Measurements from ENCODE around the gene FRMPD4.
"Not testable (repeated sequence)": the region's sequence is repeated elsewhere in the genome, so short reads cannot be mapped to it uniquely, and the experiment has no call there.

FRMPD4 gene

DNA sequence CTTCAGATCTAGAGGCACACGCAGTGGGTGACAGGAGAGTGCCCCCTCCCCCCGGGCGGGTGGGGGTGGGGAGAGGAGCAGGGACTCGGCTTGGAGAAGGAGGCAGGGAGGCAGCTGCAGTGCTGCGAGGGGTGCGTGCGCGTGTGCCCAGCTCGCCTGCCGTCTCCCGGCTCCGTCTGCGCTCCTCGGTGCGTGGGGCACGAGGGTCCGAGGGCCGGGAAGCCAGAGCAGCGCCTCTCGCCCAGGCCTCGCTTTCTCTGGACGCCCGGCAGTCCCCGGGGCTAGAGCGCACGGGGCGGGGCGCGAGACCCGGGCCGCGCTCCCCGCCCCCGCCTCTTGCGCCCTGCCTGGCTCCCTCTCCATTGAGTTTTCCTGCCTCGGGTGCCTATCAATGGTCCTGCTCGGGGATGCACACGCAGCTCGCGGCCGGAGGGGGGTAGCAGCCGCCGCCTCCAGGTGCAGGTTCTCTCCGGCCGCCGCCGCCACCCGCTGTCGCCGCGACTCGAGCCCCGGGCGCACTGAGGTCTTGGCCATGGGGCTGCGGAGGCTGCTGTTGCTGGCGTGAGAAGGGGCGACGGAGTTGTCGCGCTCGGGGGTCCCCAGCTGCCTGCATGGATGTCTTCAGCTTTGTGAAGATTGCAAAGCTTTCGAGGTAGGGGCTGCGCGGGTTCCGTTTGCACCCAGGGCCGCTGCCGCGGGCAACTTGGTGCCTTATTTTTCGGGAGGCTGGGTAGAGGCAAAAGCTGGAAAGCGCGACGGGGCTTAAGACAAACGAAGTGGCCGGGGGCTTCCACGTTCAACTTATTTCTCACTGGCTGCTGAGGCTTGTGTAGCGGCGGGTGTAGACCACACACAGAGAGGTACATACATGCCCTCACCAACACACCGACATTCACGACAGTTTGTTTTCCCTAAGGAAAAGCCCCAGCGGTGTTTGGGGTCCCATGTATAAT lies at the start of gene FRMPD4:
TSS of gene FRMPD4 (plus strand) at position 113 of the 953 bp plus-strand sequence. CDS start at position 612, 499 bp downstream.
- DNase-seq: peak; percentile 57

DNA sequence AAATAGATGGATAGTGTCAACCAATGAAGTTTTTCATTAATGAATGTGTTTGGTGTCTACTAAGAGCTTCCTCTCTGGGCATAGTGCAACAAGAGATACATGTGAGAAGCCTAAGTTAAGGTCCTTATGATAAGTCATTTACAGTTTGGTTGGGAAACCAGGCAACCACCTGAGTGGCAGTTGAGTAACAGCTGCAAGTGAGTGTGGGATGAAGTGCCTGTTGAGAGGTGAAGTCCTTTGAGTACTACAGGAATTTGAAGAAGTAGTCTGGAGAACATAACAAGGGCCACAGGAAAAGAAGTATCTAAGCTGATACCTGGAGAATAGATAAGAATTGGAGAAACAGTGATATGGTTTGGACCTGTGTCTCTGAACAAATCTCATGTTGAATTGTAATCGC lies 48.5 kb upstream of the FRMPD4 start:
- no peak for DNase-seq

DNA sequence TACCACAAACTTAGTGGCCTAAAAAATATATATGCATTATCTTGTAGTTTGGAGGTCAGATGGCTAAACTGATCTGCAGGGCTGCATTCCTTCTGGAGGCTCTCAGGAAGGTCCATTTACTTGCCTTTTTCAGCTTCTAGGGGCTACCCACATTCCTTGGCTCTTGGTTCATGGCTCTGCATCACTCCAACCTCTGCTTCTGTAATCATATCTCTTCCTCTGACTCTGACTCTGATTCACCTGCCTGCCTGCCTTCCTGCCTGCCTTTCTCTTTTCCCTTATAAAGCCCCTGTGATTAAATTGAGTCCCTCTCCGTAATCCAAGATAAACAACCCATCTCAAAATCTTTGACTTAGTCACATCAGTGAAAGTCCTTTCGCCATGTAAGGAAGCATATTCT lies 25.0 kb upstream of the FRMPD4 start:
- DNase-seq: no peak

DNA sequence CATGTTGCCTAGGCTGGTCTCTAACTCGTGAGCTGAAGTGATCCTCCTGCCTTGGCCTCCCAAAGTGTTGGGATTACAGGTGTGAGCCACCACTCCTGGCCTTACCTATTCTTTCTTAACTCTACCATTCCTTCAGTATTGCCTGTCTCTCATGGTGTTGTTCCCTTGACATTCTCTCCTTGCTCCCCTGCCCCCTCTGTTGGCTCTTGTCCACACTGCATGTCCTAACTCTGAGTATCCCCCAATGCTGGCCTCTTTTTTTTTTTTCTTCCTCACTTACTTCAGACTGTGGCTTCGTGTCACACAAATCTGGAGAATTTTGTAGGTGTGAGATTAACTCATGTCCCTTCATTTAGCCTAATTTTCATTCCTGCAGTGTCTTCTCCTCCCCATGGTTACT lies 22.9 kb upstream of the FRMPD4 start:
- DNase-seq: no peak

DNA sequence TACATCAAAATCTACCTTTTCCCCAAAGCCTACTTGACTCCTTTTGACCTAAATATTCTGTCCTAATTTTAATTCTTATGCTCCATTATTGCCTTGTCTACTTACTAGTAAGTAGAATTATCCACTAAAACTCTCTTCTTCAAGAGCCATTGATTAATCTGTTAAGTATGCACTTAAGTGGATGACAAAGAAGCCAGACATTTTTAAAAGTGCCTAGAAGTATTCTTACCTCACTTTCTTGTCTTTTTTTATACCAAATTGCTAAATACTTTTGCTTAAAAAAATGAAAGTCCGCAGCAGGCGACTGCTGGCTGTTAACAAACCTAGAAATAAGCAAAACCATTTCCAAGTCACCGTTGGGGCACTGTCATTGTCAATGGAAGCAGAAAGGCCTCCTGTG lies 20.1 kb upstream of the FRMPD4 start:
- DNase-seq: no peak

DNA sequence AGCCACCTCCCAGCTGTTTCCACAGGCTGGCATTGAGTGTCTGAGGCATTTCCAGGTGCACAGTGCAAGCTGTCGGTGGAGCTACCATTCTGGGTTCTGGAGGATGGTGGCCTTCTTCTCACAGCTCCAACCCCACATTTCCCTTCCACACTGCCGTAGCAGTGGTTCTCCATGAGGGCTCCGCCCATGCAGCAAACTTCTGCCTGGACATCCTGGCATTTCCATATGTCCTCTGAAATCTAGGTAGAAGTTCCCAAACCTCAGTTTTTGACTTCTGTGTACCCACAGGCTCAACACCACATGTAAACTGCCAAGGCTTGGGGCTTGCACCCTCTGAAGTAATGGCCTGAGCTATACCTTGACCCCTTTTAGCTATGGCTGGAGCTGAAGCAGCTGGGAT lies 10.3 kb upstream of the FRMPD4 start:
- DNase-seq: no peak

DNA sequence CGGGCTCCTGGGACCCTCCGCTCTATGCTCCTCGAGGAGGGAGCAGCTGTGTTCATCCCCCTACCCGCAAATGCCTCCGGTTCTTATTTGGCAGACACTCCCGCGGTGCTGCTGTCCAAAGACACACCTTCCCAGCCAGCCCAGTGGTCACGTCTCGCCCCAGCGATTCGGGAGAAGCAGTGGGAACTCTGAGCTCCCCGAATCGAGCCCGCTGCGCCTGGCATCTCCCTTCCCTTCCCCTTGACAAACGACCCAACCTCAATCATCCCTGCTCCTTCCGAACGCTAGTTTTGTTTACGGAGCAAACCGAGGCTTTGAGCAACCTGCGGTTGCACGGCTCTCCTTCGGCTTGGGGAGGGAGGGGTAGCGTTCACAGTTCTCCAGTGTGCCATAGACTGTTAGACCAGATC lies 317 bp upstream of the FRMPD4 start:
- peak; percentile 22 for DNase-seq

DNA sequence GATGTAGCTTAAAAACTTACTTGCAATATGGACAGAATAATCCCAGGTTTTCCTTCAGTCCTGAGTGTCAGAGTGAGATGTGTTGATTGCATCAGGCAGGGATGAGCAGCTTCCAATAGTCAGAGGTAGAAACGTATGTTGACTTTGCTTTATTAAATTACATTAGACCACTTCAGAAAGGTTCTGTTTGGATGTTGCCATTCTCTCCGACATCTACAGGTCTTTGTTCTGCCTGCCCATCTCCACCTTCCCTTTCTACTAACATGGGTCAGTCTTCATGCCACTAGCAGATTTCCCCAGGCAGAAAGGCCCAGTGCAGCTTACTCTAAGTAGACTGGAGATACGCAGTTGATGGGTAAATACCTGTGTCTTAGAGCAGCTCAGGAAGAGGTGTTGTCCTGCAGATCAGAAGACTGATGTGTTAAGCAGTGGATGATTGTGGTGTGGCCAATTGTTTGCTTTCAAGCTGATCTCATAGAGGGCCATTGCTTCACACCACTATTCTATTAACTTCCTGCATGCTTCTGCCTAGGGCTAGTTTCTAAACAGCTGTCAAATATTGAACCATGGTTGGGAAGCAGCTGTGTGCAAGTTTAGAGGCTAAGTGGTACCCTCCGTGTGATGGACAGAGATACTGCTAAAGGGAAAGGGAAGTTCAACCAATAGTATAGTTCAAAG lies 1.8 kb downstream of the FRMPD4 start:
- no peak for DNase-seq

DNA sequence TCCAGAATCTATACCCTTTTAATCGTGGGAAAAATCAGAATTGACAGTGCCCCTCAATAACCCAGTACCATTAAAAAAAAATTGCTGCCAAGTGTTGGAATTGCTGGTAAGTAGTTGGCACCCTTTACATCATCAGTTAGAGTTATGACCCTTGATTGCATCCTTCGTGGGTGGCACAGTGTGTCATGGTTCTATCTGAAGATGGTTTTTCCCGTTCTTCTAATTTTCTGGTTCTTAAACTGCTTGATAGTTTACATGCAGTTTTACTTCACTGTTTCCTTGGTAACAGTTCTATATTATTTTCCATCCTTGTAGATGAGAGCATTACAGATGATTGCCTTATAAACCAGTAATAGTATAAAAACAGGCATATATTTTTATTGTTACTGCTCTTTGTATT lies 3.2 kb downstream of the FRMPD4 start:
- DNase-seq: no peak

DNA sequence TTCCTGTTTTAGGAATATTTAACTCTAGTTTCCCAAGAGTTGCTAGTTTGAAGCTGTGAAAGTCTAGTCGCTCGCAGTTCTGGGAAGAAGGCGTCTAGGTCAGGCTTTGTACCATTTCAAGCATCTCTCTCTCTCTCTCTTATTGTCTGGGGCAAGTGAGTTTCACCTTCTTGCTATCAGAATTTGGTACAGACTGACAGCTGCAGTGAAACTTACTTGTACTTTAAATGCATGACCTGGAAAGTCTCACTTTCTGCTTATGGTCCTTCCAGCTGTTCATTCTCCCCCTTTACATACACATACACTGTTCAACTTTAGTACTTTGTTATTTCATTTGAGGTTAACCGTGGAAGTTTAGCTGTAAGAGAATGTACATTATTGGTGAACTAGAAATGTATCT lies 4.4 kb downstream of the FRMPD4 start:
- no peak for DNase-seq

DNA sequence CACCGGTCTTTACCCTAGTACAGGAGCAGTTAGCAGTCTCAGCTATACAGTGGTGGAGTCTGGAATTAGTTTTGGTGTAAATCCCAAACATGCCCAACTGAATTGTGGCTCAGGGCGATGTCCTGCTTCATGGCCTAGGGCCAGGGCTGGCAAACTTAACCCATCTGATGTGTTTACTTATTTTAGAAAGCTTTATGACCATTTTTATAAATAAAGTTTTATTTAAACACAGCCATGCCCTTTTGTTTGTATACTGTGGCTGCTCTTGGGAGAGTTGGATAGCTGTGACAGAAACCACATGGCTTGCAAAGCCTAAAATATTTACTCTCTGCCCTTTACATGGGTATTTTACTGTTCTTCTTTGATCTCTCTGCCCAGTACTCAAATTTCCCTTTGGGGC lies 7.1 kb downstream of the FRMPD4 start:
- no peak for DNase-seq

DNA sequence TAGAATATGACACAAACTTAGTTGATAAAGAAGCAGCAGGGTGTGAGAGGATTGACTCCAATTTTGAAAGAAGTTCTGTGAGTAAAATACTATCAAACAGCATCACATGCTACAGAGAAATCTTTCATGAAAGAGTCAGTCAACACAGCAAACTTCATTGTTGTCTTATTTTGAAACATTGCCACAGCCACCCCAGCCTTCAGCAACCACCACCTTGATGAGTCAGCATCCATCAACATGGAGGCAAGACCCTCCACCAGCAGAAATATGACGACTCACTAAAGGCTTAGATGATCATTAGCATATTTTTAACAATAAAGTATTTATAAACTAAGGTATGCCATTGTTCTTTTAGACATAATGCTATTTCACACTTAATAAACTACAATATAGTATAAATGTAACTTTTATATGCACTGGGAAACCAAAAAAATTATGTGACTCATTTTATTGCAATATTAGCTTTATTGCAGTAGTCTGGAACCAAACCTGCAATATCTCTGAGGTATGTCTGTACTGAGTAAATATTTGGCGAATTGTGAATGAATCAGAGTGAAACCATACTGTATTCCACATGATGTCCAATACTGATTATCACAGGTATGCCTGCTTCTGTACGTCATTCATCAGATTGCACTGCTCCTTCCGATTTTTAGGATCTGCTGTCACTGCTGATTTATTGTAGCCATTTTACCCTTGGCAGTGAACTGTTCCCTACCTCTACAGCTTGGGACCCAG lies 11.6 kb downstream of the FRMPD4 start:
- DNase-seq: no peak

DNA sequence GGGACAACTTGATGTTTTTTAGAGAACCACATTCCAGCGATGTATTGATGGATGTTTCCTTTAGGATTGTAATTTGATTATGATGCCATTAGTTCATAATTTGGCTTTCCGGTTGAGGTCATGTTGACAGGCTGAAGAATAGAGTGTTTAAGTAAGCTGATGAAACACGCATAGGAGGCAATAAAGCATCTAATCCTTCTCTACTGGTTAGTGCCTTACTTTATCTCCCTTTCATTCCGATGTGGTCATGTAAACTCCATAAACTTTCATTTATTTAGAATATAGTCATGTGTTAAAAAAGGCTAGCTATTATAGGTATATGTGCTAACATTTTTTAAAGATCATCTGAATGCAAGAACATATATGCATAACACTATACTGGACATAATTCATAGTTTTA lies 15.0 kb downstream of the FRMPD4 start:
- DNase-seq: no peak

DNA sequence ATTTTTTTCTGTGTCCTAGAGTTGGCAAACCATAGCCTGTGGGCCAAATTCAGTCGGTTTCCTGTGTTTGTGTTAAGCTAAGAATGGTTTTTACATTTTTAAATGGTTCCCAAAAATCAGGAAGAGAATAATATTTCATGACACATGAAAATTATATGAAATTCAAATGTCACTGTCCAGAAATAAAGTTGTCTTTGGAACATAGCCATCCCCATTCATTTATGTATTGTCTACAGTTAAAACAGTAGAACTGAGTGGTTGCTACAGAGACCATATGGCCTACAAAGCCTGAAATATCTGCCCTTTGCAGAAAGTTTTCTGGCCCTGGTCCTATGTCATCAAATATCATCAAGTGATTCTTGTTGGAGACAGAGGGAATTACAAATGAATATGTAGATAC lies 15.5 kb downstream of the FRMPD4 start:
- no peak for DNase-seq

DNA sequence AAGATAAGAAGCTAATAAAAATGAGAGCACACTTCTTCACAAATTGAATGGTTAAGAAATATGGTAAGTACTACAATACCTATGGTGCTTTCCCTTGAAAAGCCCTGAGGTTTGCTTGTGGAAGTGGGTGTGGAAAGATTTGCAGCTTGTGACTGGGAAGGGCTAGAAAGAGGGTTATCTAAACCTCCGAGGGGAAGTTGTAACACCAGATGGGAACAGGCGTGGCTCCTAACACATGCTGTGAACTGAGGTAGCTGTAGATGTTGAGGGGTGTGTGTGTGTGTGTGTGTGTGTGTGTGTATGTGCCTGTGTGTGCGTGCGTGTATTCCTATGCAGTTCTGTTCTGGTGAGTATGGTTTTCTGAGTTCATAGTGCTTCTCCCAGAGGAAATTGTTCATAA lies 21.5 kb downstream of the FRMPD4 start:
- no peak for DNase-seq

DNA sequence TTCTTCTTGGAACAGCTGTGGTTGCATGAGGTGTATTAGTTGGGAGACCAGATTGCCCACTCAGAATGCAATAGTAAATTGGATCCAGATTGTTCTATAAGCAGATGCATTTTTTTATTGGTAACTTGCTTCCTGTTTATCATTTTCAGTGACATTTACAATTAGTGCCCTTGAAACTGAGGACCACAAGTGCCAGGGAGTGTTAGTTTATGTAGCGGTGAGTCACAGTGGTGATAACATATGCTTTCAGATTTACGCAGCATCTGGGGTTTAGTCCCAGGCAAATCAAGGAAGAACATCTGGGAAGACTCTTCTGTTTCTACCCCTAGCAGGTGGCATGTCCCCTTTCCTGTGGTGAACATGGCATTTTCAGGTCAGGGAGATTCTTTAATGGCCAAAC lies 24.1 kb downstream of the FRMPD4 start:
- no peak for DNase-seq

DNA sequence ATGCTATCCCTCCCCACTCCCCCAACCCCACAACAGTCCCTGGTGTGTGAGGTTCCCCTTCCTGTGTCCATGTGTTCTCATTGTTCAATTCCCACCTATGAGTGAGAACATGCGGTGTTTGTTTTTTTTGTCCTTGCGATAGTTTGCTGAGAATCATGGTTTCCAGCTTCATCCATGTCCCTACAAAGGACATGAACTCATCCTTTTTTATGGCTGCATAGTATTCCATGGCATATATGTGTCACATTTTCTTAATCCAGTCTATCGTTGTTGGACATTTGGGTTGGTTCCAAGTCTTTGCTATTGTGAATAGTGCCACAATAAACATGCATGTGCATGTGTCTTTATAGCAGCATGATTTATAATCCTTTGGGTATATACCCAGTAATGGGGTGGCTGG lies 25.9 kb downstream of the FRMPD4 start:
- DNase-seq: not testable (repeated sequence)

DNA sequence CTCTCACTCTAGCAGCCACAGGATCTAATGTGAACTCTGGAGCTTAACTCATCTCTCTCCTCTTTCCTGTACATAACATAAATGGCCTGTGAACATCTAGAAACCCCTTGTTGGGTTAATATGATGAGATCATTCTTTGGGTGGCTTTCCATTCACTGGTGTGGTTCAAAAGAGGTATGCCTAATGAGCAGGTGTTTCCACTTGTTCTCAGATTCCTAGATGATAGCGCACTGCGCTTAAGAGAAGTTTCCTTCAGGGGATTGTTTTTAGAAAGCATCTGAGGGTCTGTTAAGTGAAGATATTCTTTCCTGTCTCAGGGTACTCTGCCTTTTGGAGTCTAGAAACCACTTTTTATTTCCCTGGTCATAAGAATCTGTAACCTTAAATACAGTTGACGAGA lies 32.5 kb downstream of the FRMPD4 start:
- DNase-seq: no peak

DNA sequence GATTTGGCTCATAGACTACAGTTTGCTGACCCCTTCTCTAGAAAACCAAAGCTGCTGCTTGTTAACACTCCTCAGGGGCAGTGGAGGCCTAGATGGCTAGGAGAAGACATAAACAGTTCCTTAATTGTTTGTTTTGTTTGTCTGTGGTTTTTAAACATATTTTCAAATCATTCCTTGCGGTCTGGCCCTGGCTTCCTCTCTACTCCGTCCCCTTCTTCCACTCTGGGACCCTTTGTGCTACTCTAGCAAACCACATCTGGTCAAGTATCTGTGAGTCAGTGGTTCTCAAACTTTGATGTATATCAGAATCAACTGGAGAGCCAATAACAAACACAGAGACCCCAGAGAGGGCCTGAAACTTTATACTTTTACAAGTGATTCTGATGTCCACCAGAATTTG lies 36.1 kb downstream of the FRMPD4 start:
- DNase-seq: no peak

DNA sequence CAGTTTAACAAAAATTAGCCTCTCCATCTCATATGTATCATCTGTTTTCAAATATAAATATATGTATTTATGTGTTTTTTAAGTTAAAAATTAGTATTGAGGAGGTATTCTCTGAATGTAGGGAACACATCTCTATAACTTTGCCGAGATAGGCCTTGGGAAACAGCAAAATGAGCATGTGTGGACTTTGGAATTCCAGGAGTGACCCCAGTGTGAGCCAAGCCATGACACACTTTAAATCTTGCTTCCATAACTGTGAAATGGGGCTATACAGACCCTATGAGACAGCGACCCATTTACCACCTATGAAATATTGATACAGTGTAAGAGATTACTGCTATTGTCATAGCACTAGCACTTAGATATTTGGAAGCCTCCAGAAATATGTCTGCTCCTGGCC lies 58.8 kb downstream of the FRMPD4 start:
- no peak for DNase-seq

DNA sequence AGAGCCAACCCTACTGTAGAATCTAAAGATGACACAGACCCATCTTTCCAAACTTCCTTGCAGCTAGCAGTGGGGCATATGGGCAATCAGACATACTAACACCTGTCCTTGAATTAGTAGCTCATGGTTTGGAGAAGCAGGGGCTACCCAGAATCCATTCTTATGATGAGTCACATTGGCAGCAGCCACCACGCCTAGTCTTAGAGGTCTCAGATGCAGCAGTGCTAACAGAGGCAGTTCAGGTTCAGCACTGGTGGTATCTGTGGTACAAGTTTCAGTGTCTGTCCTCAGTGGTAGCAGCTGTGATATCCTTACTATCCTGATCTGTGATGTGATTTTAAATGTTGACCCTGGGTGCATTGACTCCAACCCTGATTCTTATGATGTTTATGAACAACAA lies 68.1 kb downstream of the FRMPD4 start:
- DNase-seq: no peak

DNA sequence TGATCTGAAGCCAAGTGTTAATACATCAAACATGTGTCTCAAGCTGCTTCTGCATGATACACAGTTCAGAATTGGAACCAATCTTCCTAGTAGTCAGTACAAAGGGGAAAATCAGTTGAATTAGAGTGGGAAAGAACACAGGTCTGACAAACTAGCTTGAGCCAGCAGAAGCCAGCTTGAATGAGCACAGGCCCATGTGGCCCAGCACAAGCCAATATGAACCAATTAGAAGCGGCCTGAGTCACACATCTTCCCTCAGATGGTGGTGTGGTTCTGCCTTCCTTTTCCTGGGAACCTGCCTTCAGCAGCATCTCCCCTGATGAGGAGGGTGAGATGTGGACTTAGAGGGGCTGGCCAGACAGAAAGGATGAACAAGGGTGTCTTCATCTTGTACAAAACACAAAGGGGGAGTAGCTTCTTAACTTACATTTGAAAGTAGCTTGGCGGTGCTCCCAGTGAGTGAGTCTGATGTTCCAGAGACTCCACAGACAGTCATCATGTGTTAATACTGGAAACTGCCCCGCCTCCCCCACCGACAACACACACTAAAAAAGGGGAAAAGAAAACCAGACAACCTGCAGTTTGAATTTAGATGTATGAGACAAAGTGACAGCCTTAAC lies 72.0 kb downstream of the FRMPD4 start:
- no peak for DNase-seq

DNA sequence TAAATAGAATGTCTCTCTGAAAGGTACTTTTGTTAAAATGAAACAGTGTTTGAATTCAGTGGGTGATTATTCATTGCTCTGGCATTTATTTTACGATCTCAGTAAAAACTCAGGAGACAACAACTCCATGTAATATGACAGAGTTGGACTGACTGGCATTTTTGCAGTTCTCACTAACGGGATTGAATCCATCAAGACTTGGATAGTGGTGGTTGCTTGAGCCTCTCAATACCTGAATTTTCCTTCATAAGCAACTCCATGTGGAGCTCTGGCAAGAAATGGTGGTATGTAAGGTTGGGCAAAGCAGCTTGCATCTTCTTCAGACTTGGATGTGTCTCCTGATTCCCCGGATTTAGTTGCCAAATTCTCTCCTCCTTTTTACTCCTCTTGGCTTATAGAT lies 72.7 kb downstream of the FRMPD4 start:
- DNase-seq: no peak

All from NCI-H1092 (cell line).